HL-60/S4 treated with retinoic acid at 250 ng/mL for 4 days and 3 days (cell line): ENCODE data around the gene GRPEL2.

Experiments used
- in situ Hi-C: fragments of 300-500 bp; cut with MboI; formaldehyde crosslinking; loops from 2 replicates; pipeline ENCODE4 v1.7.0; 2022; ENCODE audit warnings: low sequenced_read_pairs

The GRPEL2 gene

DNA sequence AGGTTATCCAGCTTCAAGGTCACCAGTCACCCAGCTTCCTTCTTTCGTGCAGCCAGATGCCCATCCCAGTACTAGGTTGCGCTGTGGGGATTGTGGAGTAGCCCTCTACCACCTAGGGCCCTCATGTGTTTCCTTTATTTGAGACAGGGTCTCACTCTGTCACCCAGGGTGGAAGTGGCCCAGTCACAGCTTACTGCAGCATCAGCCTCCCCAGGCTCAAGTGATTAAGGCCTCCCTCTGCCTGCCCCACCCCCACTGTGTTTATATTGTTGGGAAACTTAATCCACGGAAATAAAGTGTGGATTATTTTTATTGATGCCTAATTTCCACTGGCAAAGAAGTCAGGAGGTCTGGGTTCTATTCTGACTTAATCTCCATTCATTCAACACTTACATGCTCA is 29.5 kb downstream of the GRPEL2 start:
- in situ Hi-C loops = no loop called here

DNA sequence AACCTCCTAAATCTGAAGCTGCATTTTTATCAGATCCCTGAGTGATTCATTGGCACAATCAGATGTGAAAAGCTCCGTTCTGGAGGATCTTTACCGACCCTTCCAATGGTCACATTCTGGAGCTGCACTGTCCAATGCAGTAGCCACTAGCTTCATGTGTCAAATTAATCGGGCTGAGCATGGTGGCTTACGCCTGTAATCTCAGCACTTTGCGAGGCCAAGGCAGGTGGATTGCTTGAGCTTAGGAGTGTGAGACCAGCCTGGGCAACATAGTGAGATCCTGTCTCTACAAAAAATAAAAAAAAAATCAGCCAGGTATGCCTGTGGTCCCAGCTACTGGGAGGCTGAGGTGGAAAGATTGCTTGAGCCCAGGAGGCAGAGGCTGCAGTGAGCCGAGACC is 30.1 kb downstream of the GRPEL2 start:
- in situ Hi-C loops = no loop called here

GRCh38 chr5:149376104-149376503 is 30.8 kb downstream of the GRPEL2 start:
- in situ Hi-C loops = no loop called here

DNA sequence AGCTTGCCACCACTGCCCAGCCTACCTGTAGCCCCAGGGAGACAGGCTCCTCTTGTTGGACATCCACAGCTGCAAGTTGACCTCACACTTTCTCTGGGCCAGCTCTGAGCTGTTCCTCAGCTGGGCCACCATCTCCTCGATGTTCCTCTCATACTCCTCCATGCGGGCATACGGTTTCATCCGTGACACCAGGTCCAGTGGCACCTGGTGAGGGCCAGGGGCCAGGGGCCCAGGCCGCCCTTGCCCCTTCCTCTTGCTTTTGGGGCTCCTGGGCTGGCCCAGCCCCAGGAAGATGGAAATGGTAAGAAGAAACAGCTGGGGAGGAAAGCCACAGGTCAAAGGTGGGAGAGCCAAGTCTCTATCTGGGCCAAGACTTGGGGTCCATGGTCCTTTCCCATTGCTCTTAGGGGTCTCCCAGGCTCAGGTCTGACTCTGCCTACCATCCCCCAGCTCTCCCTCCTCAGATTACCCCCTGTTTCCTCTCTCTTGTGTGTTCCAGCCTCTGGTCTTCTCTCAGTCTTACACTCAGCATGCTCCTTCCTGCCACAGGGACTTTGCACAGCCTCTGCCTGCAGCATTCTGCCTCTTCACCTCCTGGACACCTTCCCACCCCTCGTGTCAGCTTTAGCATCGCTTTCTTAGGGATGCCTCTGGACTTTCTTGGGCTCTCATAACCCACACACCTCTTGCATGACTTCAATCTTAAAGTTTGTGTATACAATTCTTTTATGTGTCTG is 31.6 kb downstream of the GRPEL2 start:
- in situ Hi-C loops = no loop called here

GRCh38 chr5:149378241-149378820 is 33.0 kb downstream of the GRPEL2 start:
- in situ Hi-C loops = no loop called here

GRCh38 chr5:149379177-149379761 is 34.0 kb downstream of the GRPEL2 start, which contains the start of gene IL17B:
IL17B (minus strand) TSS chr5:149379292; CDS start chr5:149379225, 67 bp downstream.
- in situ Hi-C loops = no loop called here

- in situ Hi-C loops = loop anchor here (10.0 kb wide), 1 partner anchor 55 kb away; no protein-coding TSS in a partner anchor
Observed at GRCh38 chr5:149379818-149380374, 34.6 kb downstream of the GRPEL2 start.

DNA sequence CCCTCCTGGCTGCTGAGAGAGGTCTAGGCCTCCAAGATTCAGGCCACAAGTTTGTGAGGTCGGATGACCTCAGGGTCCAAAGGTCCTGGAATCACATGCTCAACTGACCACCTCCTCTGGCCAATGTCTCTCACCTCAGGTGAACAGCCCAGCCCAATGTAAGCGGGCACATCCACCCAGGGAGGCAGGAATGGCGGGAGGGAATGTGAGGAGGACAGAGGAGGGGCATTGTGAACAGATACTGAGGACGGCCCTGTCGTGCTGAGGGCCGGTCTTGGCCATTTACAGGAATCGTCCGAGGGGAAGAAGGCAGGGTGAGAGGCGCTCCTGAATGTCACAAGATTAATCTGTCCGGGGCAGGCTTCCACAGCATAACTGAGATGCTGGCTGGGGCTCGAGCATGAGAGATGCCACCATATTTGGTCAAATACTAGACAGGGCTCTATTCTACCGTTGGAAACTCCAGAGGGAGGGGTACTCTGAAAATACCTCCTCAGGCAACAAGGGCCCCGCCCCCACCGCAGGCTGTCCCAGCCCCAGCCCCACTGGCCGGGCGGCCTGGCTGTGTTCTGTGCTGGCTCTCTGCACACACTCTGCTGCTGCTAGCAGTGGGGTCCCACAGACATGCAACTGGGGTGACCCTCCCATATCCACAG is 35.3 kb downstream of the GRPEL2 start:
- in situ Hi-C loops = loop anchor here (10.0 kb wide), 1 partner anchor 54 kb away; no protein-coding TSS in a partner anchor

GRCh38 chr5:149381261-149381985 is 36.1 kb downstream of the GRPEL2 start:
- in situ Hi-C loops = loop anchor here (10.0 kb wide), 1 partner anchor 53 kb away; no protein-coding TSS in a partner anchor

GRCh38 chr5:149381986-149382338 is 36.7 kb downstream of the GRPEL2 start:
- in situ Hi-C loops = loop anchor here (10.0 kb wide), 1 partner anchor 53 kb away; no protein-coding TSS in a partner anchor

DNA sequence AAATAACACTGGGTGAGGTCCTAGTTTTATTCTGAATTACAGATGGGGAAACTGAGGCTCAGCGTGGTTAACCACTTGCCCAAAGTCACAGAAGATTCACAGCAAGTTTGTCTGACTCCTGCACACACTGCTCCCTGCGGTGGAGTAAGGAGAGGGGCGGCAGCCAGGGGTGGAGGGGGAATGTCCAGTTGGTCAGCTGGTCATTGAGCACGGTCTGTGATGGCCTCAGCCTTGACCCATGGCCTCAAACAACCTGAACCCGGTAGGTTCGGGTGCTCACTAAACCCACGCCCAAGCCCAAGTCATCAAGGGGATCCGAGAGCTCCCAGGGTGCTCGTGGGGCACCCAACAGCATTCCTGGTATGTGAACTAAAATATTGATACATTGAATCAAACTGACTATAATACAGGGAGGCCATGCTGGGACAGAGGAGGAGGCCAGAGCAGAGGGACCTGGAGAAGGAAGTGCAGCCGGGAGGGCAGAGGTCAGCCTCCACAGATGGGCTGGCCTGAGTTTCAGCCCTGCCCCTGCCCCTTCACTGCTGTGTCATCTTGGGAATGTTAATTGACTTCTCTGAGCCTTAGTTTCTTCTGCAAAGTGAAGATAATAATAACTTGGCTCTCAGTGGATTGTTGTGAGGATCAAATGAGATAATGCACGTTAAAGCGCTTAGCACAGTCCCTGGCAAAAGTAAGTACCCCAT is 37.4 kb downstream of the GRPEL2 start:
- in situ Hi-C loops = loop anchor here (10.0 kb wide), 1 partner anchor 52 kb away; no protein-coding TSS in a partner anchor

DNA sequence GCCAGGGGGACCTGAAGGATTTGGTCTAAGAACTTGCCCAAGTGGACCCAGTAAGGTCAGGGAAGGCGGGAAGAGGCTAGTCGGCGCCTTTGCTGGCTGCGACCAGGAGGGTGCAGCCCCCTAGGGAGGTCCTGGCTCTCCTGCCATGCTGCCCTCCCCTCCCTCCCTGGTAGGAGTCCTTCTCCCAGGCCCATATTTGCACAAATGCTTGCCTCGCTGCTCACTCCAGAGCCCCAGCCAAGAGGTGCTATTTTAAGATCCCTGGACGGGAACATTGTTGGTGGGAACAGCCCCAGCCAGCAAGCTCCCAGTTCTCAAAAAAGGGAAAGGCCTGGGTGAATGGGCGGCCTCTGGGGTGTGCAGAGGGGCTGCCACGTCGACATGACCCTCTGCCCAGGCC is 38.1 kb downstream of the GRPEL2 start:
- in situ Hi-C loops = loop anchor here (10.0 kb wide), 1 partner anchor 51 kb away; no protein-coding TSS in a partner anchor

- in situ Hi-C loops = loop anchor here (10.0 kb wide), 1 partner anchor 49 kb away; no protein-coding TSS in a partner anchor
Observed at GRCh38 chr5:149386166-149386565, 40.9 kb downstream of the GRPEL2 start.

DNA sequence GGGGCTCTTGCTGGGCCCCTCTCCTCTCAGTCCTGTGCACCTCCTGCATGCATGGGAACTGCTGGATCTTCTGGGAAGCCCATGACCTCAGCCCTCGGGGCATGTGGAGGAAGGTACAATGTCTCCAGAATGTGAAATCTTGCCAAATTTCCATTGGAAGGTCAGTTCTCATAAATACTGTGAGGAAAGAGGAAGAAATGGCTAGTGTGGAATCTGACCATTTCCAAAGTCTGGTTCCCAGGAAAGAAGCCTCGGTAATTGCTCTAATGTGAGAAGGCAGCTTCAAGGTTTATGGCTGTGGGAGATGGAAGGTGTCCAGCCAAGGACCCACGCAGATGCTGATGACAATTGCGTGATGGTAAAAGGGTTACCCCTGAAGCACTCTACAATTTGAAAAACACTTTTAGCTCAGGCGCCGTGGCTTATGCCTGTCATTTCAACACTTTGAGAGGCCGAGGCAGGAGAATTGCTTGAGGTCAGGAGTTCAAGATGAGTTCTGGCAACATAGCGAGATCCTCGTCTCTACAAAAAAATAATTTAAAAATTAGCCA is 41.9 kb downstream of the GRPEL2 start:
- in situ Hi-C loops = loop anchor here (10.0 kb wide), 1 partner anchor 48 kb away; no protein-coding TSS in a partner anchor

DNA sequence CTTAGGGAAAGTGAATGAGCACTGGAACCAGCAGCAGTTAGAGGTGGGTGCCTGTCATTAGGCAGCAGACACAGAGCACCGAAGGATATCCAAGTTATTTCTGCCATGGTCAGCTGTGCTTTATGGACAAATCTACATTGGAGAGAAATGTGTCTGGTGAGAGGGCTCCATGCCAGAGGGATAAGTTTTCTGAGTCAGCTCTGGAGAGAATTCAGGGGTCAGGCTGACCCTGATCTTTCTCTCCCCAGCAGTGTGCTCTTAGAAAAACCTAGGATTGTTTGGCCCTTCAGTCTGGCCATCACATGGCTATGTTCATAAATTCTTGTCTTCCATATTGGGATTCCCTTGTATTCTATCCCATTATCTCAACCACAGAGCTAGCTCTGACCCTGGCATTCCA is 42.7 kb downstream of the GRPEL2 start:
- in situ Hi-C loops = loop anchor here (10.0 kb wide), 1 partner anchor 47 kb away; no protein-coding TSS in a partner anchor

DNA sequence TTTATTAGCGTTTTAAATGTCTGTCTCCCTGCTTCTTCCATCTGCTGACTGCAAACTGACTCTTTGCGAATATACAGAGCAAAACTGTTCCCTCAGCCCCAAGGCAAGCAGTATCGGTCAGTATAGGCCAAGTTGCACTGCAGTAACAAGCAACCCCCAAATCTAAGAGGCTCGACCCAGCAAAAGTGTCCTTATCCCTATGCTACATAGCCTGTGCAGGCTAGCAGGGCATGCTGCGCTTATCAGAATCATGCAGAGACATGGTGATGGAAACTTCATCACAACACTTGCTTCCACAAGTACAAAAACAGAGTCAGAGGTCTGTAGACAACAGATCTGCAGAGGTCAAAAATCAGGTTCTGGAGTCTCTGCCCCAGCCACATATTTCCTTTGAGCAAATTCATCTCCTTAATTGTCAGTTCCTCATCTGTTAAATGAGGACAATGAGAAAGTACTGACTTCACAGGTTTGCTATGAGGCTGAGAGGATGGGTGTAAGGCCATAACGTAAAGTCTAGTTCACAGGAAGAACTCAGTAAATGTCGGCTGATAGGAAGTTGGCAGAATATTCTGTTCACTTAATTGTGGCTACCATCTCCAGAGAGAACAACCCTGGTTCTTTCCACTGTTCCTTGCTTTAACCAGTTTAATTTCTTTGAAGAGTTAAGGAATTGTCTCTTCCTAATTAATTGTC is 43.3 kb downstream of the GRPEL2 start:
- in situ Hi-C loops = loop anchor here (10.0 kb wide), 1 partner anchor 46 kb away; no protein-coding TSS in a partner anchor

- in situ Hi-C loops = loop anchor here (10.0 kb wide), 1 partner anchor 45 kb away; no protein-coding TSS in a partner anchor
Observed at GRCh38 chr5:149389552-149390495, 44.5 kb downstream of the GRPEL2 start.
